Memory B cell (primary cell): ENCODE results near the gene ENTPD1.

Source experiments
- ATAC-seq: fragments of 150-1000 bp; cut with Tn5 transposase; 2 replicates; pipeline ENCODE4 v1.10.0; 2021; ENCODE audit warnings: low read depth, mild to moderate bottlenecking, moderate library complexity
- DNase-seq, 2 donors: peaks; one replicate each; pipeline ENCODE4 v3.0.0; 2022; ENCODE audit warnings: low spot score in 2 of 2
- H3K27ac Mint-ChIP-seq: one replicate; pipeline ENCODE4 v1.8.0; 2022; ENCODE audit warnings: mild to moderate bottlenecking, moderate library complexity, mixed read lengths
- H3K27me3 Mint-ChIP-seq: one replicate; pipeline ENCODE4 v1.8.0; 2022; ENCODE audit warnings: mixed read lengths
- H3K36me3 Mint-ChIP-seq: one replicate; pipeline ENCODE4 v1.8.0; 2022; ENCODE audit warnings: mild to moderate bottlenecking, mixed read lengths
- H3K4me1 Mint-ChIP-seq: one replicate; pipeline ENCODE4 v1.8.0; 2022; ENCODE audit warnings: mixed read lengths
- H3K4me3 Mint-ChIP-seq: one replicate; pipeline ENCODE4 v1.8.0; 2022; ENCODE audit warnings: mild to moderate bottlenecking, moderate library complexity, mixed read lengths
- H3K9me3 Mint-ChIP-seq: one replicate; pipeline ENCODE4 v1.8.0; 2022; ENCODE audit warnings: mixed read lengths

The ENTPD1 gene

DNA sequence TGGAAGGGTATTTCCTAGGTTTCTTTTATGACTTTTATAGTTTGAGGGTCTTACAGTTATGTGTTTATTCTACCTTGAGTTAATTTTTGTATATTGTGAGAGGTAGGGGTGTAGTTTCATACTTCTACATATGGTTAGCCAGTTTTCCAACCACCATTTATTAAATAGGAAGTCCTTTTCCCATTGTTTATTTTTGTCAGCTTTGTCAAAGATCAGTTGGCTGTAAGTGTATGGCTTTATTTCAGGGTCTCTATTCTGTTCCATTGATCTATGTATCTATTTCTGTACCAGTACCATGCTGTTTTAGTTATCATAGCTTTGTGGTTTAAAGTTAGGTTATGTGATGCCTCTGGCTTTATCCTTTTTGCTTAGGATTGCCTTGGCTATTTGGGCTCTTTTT is 79.9 kb downstream of the ENTPD1 start:
- H3K9me3 Mint-ChIP-seq, result no peaks in the 10 kb centered on the region
- no peaks in the 10 kb centered on the region for H3K27me3 Mint-ChIP-seq
- ATAC-seq, result no peak
- H3K36me3 Mint-ChIP-seq, result peaks cover 4% of the 10 kb centered on the region
- peak overlapping the region; percentile 97 for H3K27ac Mint-ChIP-seq
- no peak overlapping the region for H3K4me3 Mint-ChIP-seq
- peaks cover 68% of the 10 kb centered on the region for H3K4me1 Mint-ChIP-seq
- no peak for DNase-seq

DNA sequence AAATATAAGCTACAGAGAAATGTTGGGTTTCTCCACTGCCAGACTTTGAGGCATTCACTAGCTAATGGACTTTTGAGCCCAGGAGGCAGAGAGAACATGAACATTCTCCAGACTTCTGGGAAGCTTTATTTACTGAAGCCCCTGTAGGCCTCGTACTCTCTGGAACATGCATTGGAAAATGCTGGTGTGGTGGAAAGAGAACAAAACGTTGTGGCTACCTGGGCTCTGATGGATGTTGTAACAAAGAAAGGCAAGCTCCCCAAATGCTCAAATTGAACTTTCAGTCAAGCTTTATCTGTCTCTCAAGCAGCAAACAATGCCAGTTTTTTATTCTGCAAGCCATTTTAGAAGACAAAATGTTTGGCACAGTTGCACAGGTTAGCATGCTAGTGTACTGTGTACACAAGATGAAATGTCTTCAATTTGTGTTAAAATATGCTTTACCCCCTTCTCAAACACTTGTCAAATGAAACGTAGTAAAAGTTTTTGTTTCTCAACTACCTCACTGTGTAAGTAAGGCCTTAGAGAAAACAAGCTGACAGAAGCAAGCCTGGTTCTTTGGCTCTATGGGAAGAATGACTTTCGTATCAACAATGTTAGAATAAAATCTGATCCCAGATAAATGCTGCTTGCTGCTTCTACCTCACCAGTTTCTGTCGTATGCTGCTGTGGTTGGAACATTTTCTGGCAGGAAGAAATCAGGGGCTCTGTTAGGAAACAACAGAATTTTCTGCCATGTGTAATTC is 80.8 kb downstream of the ENTPD1 start:
- H3K27ac Mint-ChIP-seq, result peak overlapping the region; percentile 97
- no peaks in the 10 kb centered on the region for H3K9me3 Mint-ChIP-seq
- peaks cover 61% of the 10 kb centered on the region for H3K4me1 Mint-ChIP-seq

DNA sequence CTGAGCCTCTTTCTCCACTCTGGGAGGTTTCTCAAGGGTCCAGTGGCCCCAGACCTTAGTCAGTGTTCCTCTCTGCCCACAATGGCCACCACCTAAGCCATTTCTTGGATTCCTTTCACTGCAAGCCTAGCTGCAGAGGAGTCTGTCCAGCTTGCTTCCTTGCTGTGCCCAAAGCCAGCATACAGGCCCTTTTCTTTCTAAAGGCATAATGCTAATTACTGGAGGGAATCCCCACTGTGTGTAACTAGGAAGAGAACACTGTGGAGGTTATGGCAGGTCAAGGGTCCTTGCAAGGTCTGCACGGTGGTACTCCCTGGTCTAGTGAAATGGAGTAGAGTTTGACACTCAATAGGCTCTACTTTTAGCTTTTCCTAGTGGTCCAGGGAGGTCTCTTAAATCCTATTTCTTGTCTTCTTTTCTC is 81.4 kb downstream of the ENTPD1 start:
- peak; percentile 13 for ATAC-seq
- Mint-ChIP-seq H3K4me1 (peaks cover 60% of the 10 kb centered on the region), H3K36me3 (peaks cover 2% of the 10 kb centered on the region), H3K27me3 (no peaks in the 10 kb centered on the region), H3K4me3 (peak overlapping the region; percentile 59), H3K9me3 (no peaks in the 10 kb centered on the region), H3K27ac (peak overlapping the region; percentile 97)
- DNase-seq, result no peak

More for the DNA sequence above, 80.8 kb downstream of the ENTPD1 start:
- no peak for DNase-seq
- Mint-ChIP-seq H3K36me3 (peaks cover 2% of the 10 kb centered on the region), H3K27me3 (no peaks in the 10 kb centered on the region), H3K4me3 (no peak overlapping the region)
- ATAC-seq, result no peak

DNA sequence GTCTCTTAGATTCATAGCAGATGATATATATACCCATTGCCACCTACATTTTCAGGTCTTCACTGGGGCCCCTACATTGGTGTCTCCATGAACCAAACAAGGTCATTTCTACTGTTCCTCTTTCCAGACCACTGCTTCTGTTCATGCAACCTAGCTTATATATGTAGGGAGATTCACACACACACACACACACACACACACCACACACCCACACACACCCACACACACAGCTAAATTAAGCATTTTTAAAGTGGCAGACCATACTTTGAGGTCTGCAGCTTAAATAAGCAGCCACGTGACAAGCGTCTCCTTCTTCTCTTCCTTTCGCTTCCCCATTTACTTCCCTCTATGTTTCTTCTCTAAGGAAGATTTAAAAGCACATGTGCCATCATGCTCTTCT is 81.8 kb downstream of the ENTPD1 start:
- no peaks in the 10 kb centered on the region for H3K27me3 Mint-ChIP-seq
- peak in 1 of 2 donors; percentile 31 for DNase-seq
- peaks cover 2% of the 10 kb centered on the region for H3K36me3 Mint-ChIP-seq
- peak overlapping the region; percentile 59 for H3K4me3 Mint-ChIP-seq
- ATAC-seq, result peak; percentile 70
- H3K4me1 Mint-ChIP-seq, result peaks cover 56% of the 10 kb centered on the region
- no peaks in the 10 kb centered on the region for H3K9me3 Mint-ChIP-seq
- peak overlapping the region; percentile 97 for H3K27ac Mint-ChIP-seq

DNA sequence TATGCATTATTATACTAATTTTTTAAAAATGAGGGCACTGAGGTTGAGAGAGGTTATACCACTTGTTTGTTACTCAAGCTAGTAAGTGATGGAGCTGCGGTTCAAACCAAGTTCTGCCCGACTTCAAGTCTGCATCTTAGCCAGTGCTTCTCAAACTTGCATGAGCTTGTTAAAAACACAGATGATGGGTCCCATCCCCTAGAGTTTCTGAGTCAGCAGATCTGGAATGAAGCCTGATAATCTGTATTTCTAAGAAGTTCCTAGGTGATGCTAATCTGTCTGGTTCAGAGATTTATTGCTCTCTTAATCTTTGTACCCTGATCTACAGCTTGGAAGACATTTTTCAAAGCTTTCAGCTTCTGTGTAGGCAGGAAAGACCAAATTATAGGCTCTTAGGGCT is 84.2 kb downstream of the ENTPD1 start:
- Mint-ChIP-seq H3K4me1 (peaks cover 46% of the 10 kb centered on the region), H3K4me3 (no peak overlapping the region), H3K9me3 (no peaks in the 10 kb centered on the region), H3K36me3 (peaks cover 15% of the 10 kb centered on the region), H3K27ac (peak overlapping the region; percentile 97), H3K27me3 (no peaks in the 10 kb centered on the region)
- ATAC-seq (no peak), DNase-seq (no peak)

DNA sequence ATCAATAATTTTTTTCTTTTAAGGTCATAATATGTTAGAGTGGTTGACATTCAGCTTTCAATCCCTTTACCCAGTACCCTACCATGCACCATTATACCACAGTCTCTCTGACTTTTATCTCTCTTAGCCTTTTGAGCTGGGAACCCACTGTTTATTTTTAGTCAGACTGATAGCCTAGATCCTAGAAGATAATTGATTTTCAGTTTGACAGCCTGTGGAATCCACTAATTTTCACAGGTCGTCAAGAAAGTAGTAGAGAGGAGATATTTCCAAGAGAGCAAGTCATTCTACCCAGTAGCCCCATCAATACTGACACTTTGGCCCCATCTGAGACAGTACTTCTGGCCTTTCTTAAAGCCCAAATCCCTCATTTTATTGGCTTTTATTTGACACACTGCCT is 84.7 kb downstream of the ENTPD1 start:
- ATAC-seq (no peak), DNase-seq (no peak)
- Mint-ChIP-seq H3K27ac (peak overlapping the region; percentile 97), H3K36me3 (peaks cover 18% of the 10 kb centered on the region), H3K4me3 (no peak overlapping the region), H3K27me3 (no peaks in the 10 kb centered on the region), H3K9me3 (no peaks in the 10 kb centered on the region), H3K4me1 (peaks cover 42% of the 10 kb centered on the region)

DNA sequence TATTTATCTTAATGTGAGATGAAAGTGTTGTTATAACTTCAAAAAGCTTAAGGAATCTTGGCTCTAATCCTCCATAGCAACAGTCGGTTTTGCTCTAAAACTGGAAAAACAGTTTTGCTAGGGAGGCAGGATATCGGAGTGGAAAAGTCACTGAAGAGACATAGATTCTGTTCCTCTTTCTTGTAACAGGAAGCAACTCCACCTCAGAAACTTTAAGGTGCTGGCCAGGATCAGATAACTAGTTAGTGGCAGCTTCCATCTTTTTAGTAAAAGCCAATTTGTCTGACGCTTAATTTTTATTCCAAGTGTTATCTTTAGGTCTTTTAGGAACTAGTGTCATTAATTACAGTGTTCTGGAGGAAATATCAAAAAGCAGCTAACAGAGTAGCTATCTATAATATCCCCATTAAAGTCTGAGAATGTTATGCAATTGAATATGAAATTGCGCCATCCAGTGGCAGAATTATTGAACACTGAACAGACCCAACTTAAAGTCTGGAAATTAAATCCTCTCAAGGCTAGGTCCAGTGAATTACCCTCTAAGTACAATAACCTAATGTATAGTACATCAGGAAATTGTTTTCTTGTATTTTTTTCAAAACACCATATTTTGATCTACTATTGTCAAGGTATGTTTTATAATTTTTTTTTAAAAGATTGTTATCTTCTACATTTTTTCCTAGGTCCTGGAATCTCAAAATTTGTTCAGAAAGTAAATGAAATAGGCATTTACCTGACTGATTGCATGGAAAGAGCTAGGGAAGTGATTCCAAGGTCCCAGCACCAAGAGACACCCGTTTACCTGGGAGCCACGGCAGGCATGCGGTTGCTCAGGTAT is 85.9 kb downstream of the ENTPD1 start:
- Mint-ChIP-seq H3K27ac (peak overlapping the region; percentile 97), H3K9me3 (no peaks in the 10 kb centered on the region), H3K4me3 (peak overlapping the region; percentile 63), H3K27me3 (no peaks in the 10 kb centered on the region), H3K36me3 (peaks cover 25% of the 10 kb centered on the region), H3K4me1 (peaks cover 35% of the 10 kb centered on the region)
- ATAC-seq (peak; percentile 71), DNase-seq (peak; percentile 38 to 63)

DNA sequence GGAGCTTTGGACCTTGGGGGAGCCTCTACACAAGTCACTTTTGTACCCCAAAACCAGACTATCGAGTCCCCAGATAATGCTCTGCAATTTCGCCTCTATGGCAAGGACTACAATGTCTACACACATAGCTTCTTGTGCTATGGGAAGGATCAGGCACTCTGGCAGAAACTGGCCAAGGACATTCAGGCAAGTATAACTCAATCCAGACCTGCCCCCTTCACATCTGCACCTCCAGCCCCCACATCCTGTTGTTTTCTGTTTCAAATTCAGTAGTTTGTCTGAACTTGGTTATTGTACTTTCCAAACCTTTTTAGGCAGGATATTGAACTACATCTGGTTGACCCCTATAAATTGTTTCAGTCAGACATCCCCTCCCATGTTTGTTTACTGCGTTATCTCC is 89.4 kb downstream of the ENTPD1 start:
- H3K4me3 Mint-ChIP-seq, result no peak overlapping the region
- DNase-seq, result no peak
- no peak for ATAC-seq
- peaks cover 8% of the 10 kb centered on the region for H3K4me1 Mint-ChIP-seq
- no peaks in the 10 kb centered on the region for H3K27me3 Mint-ChIP-seq
- peaks cover 40% of the 10 kb centered on the region for H3K36me3 Mint-ChIP-seq
- no peaks in the 10 kb centered on the region for H3K9me3 Mint-ChIP-seq
- peak overlapping the region; percentile 31 for H3K27ac Mint-ChIP-seq

DNA sequence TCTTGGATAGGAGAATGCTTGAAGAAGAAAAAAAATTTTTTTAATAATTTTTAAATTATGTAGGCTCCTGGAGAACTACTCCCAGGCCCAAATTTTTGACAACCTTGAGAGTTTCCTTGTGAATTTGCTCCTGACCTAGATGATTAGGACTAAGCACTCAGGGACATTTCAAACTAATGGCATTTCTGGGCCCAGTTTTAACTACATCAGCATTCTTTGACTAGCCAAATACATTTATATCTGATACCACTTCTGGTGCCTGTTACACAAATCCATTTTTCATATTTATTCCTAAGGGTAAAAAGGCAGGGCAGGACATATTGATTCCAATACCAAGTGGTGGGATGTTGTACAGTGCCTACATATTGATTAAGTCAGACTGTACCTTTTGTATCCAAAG is 91.0 kb downstream of the ENTPD1 start:
- no peaks in the 10 kb centered on the region for H3K27me3 Mint-ChIP-seq
- no peak for ATAC-seq

DNA sequence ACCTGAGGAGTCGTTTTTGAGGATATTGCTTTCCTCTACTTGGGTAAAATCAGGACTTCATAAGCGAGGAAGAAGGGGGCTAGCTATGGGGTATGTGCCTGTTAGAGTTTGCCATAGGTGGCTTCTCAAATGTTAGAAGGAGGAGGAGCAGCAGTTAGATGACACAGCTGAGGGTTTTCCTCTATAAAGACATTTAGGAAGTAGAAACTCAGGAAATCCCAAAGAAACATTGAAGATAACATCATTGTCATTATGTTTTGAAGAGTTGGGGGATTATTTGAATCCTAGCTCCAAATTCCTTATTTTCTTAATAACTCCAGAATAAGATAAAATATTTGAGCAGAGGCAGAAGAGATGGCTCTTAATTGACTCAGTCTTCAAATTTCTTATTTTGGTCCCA is 92.9 kb downstream of the ENTPD1 start:
- Mint-ChIP-seq H3K27ac (peak overlapping the region; percentile 25), H3K36me3 (peaks cover 38% of the 10 kb centered on the region), H3K4me1 (no peaks in the 10 kb centered on the region)

More for the DNA sequence above, 91.0 kb downstream of the ENTPD1 start:
- no peak for DNase-seq
- Mint-ChIP-seq H3K4me1 (no peaks in the 10 kb centered on the region), H3K9me3 (no peaks in the 10 kb centered on the region), H3K27ac (no peak overlapping the region), H3K36me3 (peaks cover 40% of the 10 kb centered on the region), H3K4me3 (no peak overlapping the region)

DNA sequence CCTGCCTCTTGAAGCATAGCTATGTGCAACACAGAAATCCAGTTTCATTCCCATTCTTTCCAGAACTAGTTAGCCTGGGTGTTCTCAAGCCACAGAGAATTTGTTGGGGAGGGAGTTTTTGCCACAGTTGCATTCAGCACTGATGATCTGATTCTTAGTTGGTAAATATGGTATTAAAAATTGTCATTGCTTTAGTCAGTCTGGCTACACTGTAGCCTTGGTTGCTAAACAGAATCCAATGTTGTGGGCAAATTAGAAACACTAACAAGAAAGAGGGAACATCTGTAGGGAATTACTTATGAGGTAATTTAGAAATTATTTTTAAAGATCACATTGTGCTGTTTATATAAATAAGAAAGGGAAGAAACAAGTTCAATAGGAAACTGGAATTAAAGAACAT is 94.8 kb downstream of the ENTPD1 start:
- H3K27me3 Mint-ChIP-seq, result no peaks in the 10 kb centered on the region

More for the DNA sequence above, 92.9 kb downstream of the ENTPD1 start:
- no peak for DNase-seq
- H3K4me3 Mint-ChIP-seq, result no peak overlapping the region
- H3K9me3 Mint-ChIP-seq, result no peaks in the 10 kb centered on the region
- ATAC-seq, result no peak
- no peaks in the 10 kb centered on the region for H3K27me3 Mint-ChIP-seq

DNA sequence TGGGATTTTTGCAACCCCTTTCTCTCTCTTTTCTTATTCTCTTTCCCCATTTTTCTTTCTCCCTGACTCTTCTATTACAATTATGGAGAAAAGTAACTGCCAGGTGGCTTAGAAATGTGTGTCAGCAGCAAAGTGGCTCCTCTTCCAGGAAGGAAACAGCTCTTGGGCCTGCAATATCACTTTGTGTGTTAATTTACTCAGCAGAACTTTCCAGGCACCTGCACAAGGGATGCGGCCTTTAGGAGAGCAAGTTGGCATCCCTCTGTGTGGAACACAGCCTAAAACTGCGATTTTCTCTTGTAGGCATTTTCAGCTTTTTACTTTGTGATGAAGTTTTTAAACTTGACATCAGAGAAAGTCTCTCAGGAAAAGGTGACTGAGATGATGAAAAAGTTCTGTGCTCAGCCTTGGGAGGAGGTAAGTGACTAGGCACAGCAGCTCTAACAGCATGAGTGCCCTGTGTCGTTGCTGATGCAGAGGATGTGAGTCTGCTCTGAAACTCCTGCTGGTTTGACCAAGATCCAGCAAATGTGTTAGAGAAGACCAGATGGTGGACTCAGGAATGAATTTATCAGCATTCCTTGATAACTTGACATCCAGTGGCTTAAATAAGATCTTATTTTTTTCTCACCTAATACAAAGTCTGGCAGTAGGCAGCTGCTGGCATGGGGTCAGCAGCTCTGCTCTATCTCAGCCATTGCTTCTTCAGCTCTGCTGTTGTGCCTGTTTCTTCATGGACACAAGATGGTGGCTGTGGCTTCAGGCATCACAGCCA is 104.4 kb downstream of the ENTPD1 start:
- ATAC-seq (no peak), DNase-seq (no peak)
- Mint-ChIP-seq H3K4me1 (peaks cover 17% of the 10 kb centered on the region), H3K27me3 (no peaks in the 10 kb centered on the region), H3K36me3 (peaks cover 21% of the 10 kb centered on the region), H3K4me3 (no peak overlapping the region), H3K27ac (peak overlapping the region; percentile 84), H3K9me3 (no peaks in the 10 kb centered on the region)

More for the DNA sequence above, 94.8 kb downstream of the ENTPD1 start:
- Mint-ChIP-seq H3K27ac (peak overlapping the region; percentile 72), H3K4me3 (no peak overlapping the region), H3K36me3 (peaks cover 36% of the 10 kb centered on the region), H3K4me1 (no peaks in the 10 kb centered on the region), H3K9me3 (no peaks in the 10 kb centered on the region)
- no peak for DNase-seq
- no peak for ATAC-seq

DNA sequence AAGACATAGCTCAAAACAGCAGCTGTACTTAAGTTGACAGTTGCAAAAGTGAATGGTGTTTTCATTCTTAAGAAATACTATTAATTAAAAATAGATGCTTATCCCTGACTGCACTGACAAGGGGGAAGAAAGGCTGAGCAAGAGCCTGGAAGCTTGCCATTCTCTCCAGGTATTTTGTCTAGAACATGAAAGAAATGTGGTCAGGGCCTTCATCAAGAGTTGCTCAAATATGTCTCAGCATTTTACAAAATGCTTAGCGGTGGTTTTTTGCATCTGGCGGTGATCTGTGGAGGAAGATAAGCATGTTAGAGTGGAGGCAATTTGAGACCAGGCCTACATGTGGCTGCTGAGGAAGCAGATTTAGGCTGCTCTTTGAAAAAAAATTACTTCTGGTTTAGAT is 105.4 kb downstream of the ENTPD1 start:
- Mint-ChIP-seq H3K9me3 (no peaks in the 10 kb centered on the region), H3K27ac (peak overlapping the region; percentile 84), H3K27me3 (no peaks in the 10 kb centered on the region), H3K4me3 (no peak overlapping the region), H3K36me3 (peaks cover 19% of the 10 kb centered on the region), H3K4me1 (peaks cover 18% of the 10 kb centered on the region)
- ATAC-seq (no peak), DNase-seq (no peak)
